Astrocyte (in vitro differentiated cells and primary cell): ENCODE results near the gene ATPAF2. TPM values are rescaled to one million over a fixed set of nuclear protein-coding genes. Genes with fewer than 3 reads are reported as not detected.

Experiments used
- DNase-seq: peaks from one replicate; pipeline ENCODE4 v3.0.0-alpha.2; 2010; ENCODE audit warnings: low read depth
- FAIRE-seq: peaks from 2 replicates; lab custom pipeline; 2011; peaks lifted over from hg19 to GRCh38; lab: Jason Lieb, UNC
- H2AFZ ChIP-seq: 2 replicates; pipeline ENCODE4 v1.6.0; 2012; ENCODE audit warnings: low read depth, low read length, inconsistent platforms
- H3K27ac ChIP-seq: 2 replicates; pipeline ENCODE4 v1.5.1; 2011; ENCODE audit warnings: low read depth, low read length, inconsistent platforms
- H3K27me3 ChIP-seq: 2 replicates; pipeline ENCODE4 v1.6.0; 2011; ENCODE audit warnings: low read length, inconsistent platforms; ENCODE audit not compliant: insufficient read depth
- H3K36me3 ChIP-seq: 2 replicates; pipeline ENCODE4 v1.5.1; 2011; ENCODE audit warnings: low read length, inconsistent platforms; ENCODE audit not compliant: insufficient read depth
- H3K4me1 ChIP-seq: 2 replicates; pipeline ENCODE4 v1.5.1; 2011; ENCODE audit warnings: low read length, inconsistent platforms; ENCODE audit not compliant: insufficient read depth
- H3K4me2 ChIP-seq: 2 replicates; pipeline ENCODE4 v1.6.0; 2012; ENCODE audit warnings: low read length, inconsistent platforms
- H3K4me3 ChIP-seq: 2 replicates; pipeline ENCODE4 v1.5.1; 2011; ENCODE audit warnings: low read depth, mild to moderate bottlenecking, low read length, inconsistent platforms; ENCODE audit not compliant: insufficient read depth
- H3K79me2 ChIP-seq: 2 replicates; pipeline ENCODE4 v1.6.0; 2012; ENCODE audit warnings: mild to moderate bottlenecking, low read length, inconsistent platforms; ENCODE audit not compliant: insufficient read depth
- H3K9ac ChIP-seq: 2 replicates; pipeline ENCODE4 v1.6.0; 2012; ENCODE audit warnings: mild to moderate bottlenecking, low read length, inconsistent platforms
- H3K9me3 ChIP-seq: 2 replicates; pipeline ENCODE4 v1.5.1; 2012; ENCODE audit warnings: low read depth, mild to moderate bottlenecking, low read length, inconsistent platforms; ENCODE audit not compliant: insufficient read depth
- H4K20me1 ChIP-seq: 2 replicates; pipeline ENCODE4 v1.6.0; 2012; ENCODE audit warnings: low read length, inconsistent platforms; ENCODE audit not compliant: insufficient read depth
- H3K27ac Mint-ChIP-seq: one replicate; pipeline ENCODE4 v1.8.0; 2021; ENCODE audit warnings: mild to moderate bottlenecking, mixed read lengths; ENCODE audit not compliant: unreplicated experiment
- H3K27me3 Mint-ChIP-seq: one replicate; pipeline ENCODE4 v1.8.0; 2021; ENCODE audit warnings: low read depth, mixed read lengths; ENCODE audit not compliant: unreplicated experiment
- H3K36me3 Mint-ChIP-seq: one replicate; pipeline ENCODE4 v1.8.0; 2021; ENCODE audit warnings: low read depth, mixed read lengths; ENCODE audit not compliant: unreplicated experiment
- H3K4me1 Mint-ChIP-seq: one replicate; pipeline ENCODE4 v1.8.0; 2021; ENCODE audit warnings: low read depth, mixed read lengths; ENCODE audit not compliant: unreplicated experiment
- H3K4me3 Mint-ChIP-seq: one replicate; pipeline ENCODE4 v1.8.0; 2021; ENCODE audit warnings: mild to moderate bottlenecking, moderate library complexity, mixed read lengths; ENCODE audit not compliant: unreplicated experiment
- H3K9me3 Mint-ChIP-seq: one replicate; pipeline ENCODE4 v1.8.0; 2021; ENCODE audit warnings: mild to moderate bottlenecking, mixed read lengths; ENCODE audit not compliant: unreplicated experiment
- EZH2 ChIP-seq: IDR thresholded peaks from 2 replicates; pipeline ENCODE4 v1.6.1; 2012; ENCODE audit warnings: mild to moderate bottlenecking, low read length, inconsistent platforms; ENCODE audit not compliant: insufficient read depth
- total RNA-seq: library from RNA; stranded (reverse); gene quantifications from 2 replicates; pipeline ENCODE4 v1.2.1, GENCODE V29; 2021
- TF ChIP-seq, protein P1 (sequence below): IDR thresholded peaks from 2 replicates; pipeline ENCODE4 v1.5.1; 2011; ENCODE audit warnings: low read depth, mild to moderate bottlenecking, inconsistent platforms, low read length, moderate library complexity; ENCODE audit not compliant: insufficient read depth

ATPAF2 gene
- total RNA-seq, 1 donor from 2014 or later = 24.8 TPM

DNA sequence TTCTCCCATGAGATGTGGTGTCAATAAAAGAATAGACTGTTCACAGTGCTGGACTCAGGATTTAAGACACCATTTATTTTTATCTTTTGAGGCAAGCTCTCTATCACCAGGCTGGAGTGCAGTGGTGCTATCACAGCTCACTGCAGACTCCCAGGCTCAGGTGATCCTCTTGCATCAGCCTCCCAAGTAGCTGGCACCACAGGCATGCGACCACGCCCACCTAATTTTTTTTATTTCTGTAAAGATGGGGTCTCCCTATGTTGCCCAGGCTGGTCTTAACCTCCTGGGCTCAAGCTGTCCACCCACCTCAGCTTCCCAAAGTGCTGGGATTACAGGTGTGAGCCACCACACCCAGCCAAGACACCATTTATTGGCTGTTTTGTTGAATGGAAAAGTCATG lies 30.1 kb upstream of the ATPAF2 start:
- Mint-ChIP-seq H3K4me1 (peaks cover 12% of the 10 kb centered on the region), H3K4me3 (no peak overlapping the region), H3K9me3 (no peaks in the 10 kb centered on the region), H3K27ac (no peak overlapping the region), H3K27me3 (no peaks in the 10 kb centered on the region), H3K36me3 (peaks cover 11% of the 10 kb centered on the region)
- Histone ChIP-seq H3K9me3 (no peaks in the 10 kb centered on the region), H3K4me2 (no peak overlapping the region), H3K79me2 (no peaks in the 10 kb centered on the region), H3K36me3 (no peaks in the 10 kb centered on the region), H3K27ac (no peak overlapping the region), H2AFZ (no peak overlapping the region), H3K4me3 (no peak overlapping the region), H4K20me1 (no peaks in the 10 kb centered on the region), H3K27me3 (no peaks in the 10 kb centered on the region), H3K9ac (no peak overlapping the region), H3K4me1 (peaks cover 4% of the 10 kb centered on the region)
- TF ChIP-seq EZH2 = no peak
- FAIRE-seq (no peak), DNase-seq (no peak)

DNA sequence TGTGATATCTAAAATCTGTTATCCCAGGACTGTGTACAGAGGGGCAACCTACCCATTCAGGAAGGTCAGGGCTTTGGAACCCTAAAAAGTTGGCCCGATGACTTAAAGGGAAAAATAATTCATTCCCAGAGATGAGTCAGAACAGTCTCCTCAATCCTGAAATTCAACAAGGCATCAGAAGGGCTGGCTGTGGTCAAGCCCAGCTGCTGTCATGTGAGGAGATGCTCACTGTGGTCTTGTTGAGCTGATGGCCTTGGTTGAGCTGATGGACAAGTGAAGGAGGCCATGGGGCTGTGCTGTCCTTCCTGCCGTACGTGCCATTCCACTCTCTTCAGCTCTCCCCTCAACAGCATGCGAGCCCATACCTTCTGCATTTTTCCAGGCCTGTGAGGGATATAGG lies 27.9 kb upstream of the ATPAF2 start:
- no peak overlapping the region for H3K4me3 ChIP-seq
- Mint-ChIP-seq H3K4me1 (peaks cover 12% of the 10 kb centered on the region), H3K27ac (no peak overlapping the region), H3K9me3 (no peaks in the 10 kb centered on the region), H3K27me3 (no peaks in the 10 kb centered on the region), H3K4me3 (no peak overlapping the region), H3K36me3 (peaks cover 11% of the 10 kb centered on the region)
- no peak overlapping the region for H3K9ac ChIP-seq
- H4K20me1 ChIP-seq = no peaks in the 10 kb centered on the region
- H3K27me3 ChIP-seq = no peaks in the 10 kb centered on the region
- DNase-seq (no peak), FAIRE-seq (no peak)
- no peak overlapping the region for H2AFZ ChIP-seq
- TF ChIP-seq EZH2 = no peak
- TF ChIP-seq, protein P1, sequence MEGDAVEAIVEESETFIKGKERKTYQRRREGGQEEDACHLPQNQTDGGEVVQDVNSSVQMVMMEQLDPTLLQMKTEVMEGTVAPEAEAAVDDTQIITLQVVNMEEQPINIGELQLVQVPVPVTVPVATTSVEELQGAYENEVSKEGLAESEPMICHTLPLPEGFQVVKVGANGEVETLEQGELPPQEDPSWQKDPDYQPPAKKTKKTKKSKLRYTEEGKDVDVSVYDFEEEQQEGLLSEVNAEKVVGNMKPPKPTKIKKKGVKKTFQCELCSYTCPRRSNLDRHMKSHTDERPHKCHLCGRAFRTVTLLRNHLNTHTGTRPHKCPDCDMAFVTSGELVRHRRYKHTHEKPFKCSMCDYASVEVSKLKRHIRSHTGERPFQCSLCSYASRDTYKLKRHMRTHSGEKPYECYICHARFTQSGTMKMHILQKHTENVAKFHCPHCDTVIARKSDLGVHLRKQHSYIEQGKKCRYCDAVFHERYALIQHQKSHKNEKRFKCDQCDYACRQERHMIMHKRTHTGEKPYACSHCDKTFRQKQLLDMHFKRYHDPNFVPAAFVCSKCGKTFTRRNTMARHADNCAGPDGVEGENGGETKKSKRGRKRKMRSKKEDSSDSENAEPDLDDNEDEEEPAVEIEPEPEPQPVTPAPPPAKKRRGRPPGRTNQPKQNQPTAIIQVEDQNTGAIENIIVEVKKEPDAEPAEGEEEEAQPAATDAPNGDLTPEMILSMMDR = no peak
- peaks cover 2% of the 10 kb centered on the region for H3K36me3 ChIP-seq
- no peaks in the 10 kb centered on the region for H3K79me2 ChIP-seq
- H3K27ac ChIP-seq = no peak overlapping the region
- no peak overlapping the region for H3K4me2 ChIP-seq
- H3K4me1 ChIP-seq = peaks cover 4% of the 10 kb centered on the region
- H3K9me3 ChIP-seq = no peaks in the 10 kb centered on the region

DNA sequence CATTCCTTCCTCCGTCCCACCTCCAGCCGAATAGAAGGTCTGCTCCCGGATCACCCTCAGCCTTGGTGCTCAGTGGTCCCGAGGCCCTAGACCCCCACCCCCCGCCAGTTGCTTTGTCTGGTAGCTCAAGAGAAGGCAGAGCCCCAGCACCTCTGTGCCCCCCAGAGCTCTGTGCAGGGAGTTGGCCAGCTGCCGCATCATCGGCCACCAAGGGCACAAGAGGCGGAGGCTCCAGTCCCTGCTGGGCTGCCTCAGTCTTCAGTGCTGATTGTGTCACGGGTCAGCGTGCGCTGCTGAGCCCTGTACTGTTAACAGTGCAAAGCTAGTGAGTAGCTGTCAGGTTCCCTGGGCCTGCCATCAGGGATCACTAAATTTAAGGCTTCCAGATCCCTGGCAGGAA lies 26.6 kb upstream of the ATPAF2 start:
- H3K36me3 ChIP-seq = peaks cover 2% of the 10 kb centered on the region
- FAIRE-seq = no peak

More for the DNA sequence above, 26.6 kb upstream of the ATPAF2 start:
- Mint-ChIP-seq H3K27me3 (no peaks in the 10 kb centered on the region), H3K27ac (no peak overlapping the region), H3K4me3 (no peak overlapping the region), H3K4me1 (peaks cover 9% of the 10 kb centered on the region), H3K9me3 (no peaks in the 10 kb centered on the region), H3K36me3 (peaks cover 11% of the 10 kb centered on the region)
- Histone ChIP-seq H3K4me1 (no peaks in the 10 kb centered on the region), H3K27me3 (no peaks in the 10 kb centered on the region), H2AFZ (no peak overlapping the region), H3K4me2 (no peak overlapping the region), H3K9ac (no peak overlapping the region), H3K9me3 (no peaks in the 10 kb centered on the region), H3K79me2 (no peaks in the 10 kb centered on the region), H4K20me1 (no peaks in the 10 kb centered on the region), H3K4me3 (no peak overlapping the region), H3K27ac (no peak overlapping the region)
- TF ChIP-seq, protein P1 = no peak
- TF ChIP-seq EZH2 = no peak
- DNase-seq = no peak
